NCI-H774 (cell line): ENCODE results near the gene BCAS4.

ENCODE experiments used
- DNase-seq: peaks from one replicate; lab custom pipeline; 2025; lab: John Stamatoyannopoulos, UW

The BCAS4 gene

GRCh38 chr20:50911716-50912115 is 116.9 kb downstream of the BCAS4 start:
- no peak for DNase-seq

GRCh38 chr20:50913690-50914375 is 119.0 kb downstream of the BCAS4 start:
- no peak for DNase-seq

- DNase-seq: no peak
Observed at GRCh38 chr20:50915424-50915823, 120.6 kb downstream of the BCAS4 start.

- no peak for DNase-seq
Observed at GRCh38 chr20:50916257-50916656, 121.4 kb downstream of the BCAS4 start.

- DNase-seq: no peak
Observed at GRCh38 chr20:50916934-50917333, 122.1 kb downstream of the BCAS4 start.

- no peak for DNase-seq
Observed at GRCh38 chr20:50918403-50918802, 123.5 kb downstream of the BCAS4 start.

- no peak for DNase-seq
Observed at GRCh38 chr20:50919567-50919966, 124.7 kb downstream of the BCAS4 start.

GRCh38 chr20:50920997-50921396 is 126.1 kb downstream of the BCAS4 start:
- no peak for DNase-seq

- no peak for DNase-seq
Observed at GRCh38 chr20:50921803-50922501, 127.1 kb downstream of the BCAS4 start.

- DNase-seq: no peak
Observed at GRCh38 chr20:50924261-50924920, 129.5 kb downstream of the BCAS4 start.

- DNase-seq: no peak
Observed at GRCh38 chr20:50926530-50926929, 131.7 kb downstream of the BCAS4 start.
